GM21515 (cell line): ENCODE data around the gene TBC1D9.
A peak's percentile ranks its signal among the peaks of the same experiment; 100 is the strongest.

Experiments used
- ATAC-seq: cut with Tn5 transposase; IDR thresholded peaks from one replicate; pipeline ENCODE4 v1.9.1; 2021; ENCODE audit not compliant: unreplicated experiment

Gene TBC1D9

DNA sequence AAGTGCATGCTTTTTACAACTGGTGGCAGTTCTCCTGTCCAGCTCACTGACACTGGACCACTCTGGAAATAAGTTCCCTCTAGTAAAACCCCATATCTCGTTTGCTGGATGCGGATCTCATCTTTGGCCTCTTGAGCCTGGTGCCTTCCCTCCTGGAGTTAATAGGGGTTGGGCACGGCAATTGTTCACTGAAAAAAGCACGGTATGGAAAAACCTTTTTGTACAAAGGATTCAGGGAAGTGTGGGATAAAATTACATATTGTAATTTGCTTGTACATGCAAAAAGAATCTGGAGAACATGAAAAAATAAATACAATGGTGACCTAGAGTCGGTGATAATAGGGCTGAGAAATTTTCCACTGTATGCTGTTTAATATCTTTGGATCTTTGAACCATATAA is 30.6 kb downstream of the TBC1D9 start:
- no peak for ATAC-seq

DNA sequence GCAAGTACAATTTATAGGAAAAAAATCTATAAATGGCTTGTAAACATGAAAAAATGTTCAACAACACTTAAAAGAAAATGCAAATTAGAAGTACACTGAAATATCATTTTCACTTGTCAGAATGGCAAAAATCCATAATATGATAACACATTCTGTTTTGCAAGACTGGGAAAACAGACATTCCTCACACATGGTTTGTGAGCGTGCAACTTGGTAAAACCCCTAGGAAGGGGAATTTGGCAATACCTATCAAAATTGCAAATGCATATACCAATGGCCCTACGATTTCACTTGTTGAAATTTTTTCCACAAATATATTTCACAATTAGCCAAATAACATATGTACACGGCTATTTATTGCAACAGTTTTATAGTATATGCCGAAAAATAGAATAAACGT is 31.4 kb downstream of the TBC1D9 start:
- ATAC-seq = no peak

DNA sequence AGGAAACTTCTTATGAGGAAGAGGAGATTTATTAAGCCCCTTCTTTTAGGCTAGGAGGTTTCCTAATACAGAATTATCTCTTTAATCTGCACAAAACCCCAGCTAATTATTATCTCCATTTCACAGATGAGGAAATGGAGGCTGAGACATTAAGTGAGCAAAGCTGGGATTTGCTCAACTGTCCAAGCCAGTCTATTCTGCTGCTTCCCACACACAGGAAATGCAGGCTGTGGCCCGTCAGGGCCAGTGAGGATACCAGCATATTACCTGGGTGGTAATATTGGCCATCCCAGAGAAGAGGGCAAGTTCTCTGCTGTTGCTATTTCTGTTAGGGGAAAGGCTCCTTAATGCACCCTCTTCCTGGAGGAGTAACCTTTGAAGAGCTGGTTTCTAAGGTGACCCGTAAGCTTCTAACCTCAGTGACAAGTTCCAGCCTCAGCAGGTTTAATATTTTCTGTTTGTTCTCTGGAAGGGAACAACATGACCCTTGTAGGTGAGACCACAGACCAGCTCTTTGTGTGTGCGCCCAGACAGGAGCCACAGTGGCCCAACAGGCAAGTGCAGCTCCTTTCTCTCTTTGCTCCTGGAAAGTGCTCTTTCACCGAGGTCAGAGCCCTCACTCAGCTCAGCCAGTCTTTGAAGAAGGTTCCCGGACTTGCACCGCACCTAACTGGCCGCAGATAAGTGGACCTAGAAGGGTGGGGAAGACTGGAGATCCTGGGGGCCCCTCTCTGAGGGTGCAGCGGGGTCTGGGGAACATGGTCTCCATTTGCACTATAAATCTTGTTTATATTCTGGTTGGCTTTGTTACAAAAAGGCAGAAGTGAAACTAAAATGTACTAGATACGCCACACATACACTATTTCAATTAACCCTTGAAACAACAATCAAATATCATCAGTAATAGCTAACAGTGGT is 35.5 kb downstream of the TBC1D9 start:
- ATAC-seq = peak; percentile 63

DNA sequence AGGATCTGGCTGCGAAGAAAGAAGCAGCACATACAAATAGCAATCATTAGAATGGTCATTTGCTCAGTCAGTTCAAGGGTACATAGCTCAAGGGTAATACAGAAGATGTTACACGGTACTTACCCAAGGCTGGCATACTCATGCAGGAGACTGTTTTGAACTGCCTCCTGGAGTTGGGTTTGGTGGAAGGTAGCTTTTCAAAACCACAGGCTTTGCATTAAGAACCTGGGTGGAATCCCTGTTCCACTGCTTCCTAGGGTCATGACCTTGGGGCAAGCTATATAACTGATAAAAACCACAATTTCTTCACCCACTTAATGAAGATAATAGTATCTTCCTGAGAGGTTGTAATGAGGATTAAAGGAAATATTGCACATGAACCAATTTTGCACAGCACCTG is 36.5 kb downstream of the TBC1D9 start:
- ATAC-seq = peak; percentile 48

DNA sequence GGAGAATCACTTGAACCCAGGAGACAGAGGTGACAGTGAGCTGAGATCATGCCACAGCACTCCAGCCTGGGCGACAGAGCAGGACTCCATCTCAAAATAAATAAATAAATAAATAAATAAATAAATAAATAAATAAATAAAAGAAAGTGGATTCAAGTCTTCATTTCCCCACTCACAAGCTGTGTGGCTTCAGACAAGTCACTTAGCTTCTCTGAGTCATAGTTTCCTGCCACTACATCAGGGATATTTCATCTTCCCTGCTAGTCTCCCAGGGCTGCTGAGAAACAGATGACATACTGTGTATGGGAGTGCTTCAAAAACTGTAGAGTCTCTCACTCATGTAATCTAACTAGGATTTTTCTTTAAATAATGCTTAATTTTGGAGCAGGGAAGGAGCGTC is 37.2 kb downstream of the TBC1D9 start:
- no peak for ATAC-seq

DNA sequence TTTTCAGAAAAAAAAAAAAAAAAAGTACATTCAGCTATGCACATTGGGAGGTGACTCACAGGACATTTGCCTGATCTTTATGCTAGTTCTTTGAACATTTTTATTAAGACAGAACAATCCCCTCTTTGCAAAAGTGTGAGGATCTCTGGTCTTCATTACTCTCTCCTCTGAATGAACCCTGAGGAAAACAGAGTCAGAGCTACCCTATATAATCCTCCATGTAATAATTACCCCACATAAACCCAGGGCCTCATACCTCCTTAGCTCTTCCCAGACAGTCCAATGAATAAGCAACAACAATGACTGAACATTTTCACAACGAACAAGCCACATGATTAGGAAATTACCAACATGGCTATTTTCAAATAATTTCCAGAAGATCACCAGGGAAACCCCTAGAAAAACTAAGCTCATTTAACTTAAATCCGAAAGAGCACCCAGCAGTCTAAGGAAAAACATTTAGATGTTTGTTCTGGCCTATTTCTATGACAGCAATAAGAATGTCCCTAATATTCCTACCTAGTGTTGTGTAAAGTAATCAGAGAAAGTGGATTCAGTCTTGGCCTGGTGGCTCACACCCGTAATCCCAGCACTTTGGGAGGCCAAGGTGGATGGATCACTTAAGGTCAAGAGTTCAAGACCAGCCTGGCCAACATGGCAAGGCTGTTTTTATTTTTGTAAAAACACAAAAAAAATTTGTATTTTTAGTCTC is 37.8 kb downstream of the TBC1D9 start:
- no peak for ATAC-seq

DNA sequence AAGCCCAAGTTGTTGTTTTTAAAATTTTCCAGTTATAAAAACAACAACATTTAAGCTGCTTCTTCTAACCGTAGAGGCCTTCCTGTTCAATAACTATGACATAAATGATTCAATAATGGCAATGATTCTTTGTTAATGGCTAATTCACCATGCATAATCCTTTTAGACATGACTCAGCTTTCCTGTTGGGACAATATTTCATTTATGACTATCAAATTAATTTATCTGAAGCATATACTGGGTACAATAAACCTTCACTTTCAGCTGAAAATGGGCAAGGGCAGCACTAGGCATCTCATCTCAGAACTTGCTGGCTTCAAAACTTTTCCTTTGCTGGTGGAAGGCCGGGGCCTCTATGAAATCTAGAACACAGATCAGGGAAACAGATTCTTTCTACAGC is 38.9 kb downstream of the TBC1D9 start:
- ATAC-seq = no peak

DNA sequence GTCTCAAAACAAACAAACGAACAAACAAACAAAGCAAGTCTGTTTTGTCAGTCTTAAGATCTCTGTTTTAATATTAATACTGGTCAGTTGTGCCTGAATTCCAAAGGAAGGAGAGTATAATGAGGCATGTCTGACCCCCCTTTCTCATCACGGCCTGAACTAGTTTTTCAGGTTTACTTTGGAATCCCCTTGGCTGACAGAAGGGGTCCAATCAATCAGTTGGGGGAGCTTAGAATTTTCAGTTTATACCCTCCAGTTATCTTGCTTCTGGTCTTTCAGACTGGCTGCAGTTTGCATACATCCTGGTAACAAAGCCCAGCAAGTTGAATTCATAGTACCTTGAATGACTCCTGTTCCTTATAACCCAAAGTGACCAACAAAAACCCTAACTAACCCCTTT is 41.1 kb downstream of the TBC1D9 start:
- ATAC-seq = no peak

DNA sequence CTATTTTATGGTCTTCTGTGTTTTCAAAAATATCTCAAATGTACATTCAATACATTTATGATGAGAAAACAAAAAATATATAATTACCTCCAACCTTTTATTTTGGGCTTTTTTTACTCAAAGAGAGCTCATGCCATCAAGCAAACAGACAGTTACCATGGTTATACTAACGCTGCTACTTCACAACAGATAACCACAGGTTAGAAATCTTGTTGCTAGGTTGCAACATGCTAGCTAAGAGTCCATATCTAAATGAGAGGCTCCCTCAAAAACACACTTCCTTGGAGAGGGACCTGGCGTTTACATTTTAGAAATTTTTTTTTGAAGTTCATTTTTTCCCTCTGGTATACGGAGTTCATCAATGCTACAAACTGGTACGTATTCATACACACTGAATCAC is 44.3 kb downstream of the TBC1D9 start:
- no peak for ATAC-seq

DNA sequence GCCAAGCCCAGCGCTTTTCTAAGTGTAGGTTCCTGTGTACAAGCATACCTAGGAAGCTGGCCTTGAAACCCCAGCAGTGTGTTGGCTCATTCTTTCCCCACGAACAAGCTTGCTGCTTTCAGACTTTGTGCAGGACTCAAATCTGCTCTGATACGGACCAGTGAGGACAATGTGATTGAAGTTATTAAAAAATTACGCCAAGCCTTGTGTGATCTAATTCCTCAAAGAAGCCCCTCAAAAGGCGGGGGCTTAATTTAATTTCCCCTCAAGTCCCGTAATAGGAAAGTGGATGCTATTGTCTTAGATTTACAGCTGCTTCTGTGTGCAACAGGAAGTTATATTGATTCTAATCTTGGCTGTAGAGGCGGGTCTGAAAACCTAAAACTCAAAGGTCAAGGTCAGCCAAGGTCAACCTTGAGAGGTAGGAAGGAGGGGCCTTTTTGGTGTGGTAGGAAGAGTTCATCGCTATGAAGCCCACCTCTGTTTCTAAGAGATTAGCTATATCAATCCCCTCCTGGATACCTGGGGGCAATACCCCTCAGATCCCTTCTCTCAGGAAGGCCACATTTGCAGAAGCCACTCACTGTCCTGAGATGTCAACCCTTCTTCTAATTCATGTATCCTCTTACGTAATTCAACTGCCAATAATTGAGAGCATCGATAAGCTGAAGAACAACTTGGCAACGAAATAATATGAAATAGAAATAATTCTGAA is 45.1 kb downstream of the TBC1D9 start:
- no peak for ATAC-seq

DNA sequence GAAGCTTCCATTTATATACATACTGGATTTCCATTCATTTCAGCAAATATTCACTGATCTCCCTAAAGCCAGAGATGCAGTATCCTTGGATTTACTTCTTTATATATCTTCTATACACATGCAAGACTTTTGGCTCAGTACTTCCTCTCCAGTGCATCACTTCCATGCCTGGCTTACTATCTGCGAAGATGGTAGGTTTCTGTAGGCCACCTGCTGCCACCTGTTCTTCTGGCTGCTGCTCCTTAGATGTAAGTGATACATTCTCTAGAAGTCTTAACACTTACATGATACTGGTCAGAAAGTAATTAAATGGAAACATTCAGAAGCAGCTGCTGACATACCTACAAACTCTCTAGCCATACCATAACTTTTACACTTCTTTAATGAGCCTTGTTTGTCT is 48.9 kb downstream of the TBC1D9 start:
- no peak for ATAC-seq

DNA sequence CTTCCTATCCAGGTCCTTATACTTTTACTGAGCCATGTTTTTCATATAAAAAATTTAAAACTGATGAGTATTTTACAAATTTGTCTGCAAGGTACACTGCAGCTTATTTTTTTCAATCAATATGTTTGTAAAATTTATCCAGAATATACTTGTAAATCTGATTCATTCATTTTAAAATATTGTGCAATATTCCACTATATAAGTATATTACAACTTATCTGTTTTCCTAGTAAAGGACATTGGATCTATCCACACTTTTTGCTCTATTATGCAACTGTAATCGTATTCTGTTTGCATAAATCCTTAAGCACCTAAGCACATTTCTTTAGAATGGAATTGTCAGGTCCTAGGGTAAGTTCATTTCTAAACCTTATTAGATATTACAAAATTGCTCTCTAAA is 49.5 kb downstream of the TBC1D9 start:
- ATAC-seq = no peak

DNA sequence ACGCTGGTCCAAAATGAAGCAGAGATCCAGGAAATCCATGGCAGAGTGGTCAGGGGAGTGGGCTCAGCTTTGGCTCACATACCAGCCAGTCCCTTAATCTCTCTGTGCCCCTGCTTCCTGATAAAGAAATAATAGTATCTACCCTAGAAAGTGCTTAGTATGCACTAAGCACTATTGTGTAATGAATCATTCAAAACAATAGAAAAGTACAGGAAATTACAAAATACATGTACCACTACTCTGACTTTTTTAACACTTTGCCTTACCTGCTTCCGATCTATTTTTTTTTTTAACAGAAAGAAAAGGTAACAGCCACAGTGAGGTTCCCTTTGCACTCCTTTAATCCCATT is 49.9 kb downstream of the TBC1D9 start:
- ATAC-seq = no peak

DNA sequence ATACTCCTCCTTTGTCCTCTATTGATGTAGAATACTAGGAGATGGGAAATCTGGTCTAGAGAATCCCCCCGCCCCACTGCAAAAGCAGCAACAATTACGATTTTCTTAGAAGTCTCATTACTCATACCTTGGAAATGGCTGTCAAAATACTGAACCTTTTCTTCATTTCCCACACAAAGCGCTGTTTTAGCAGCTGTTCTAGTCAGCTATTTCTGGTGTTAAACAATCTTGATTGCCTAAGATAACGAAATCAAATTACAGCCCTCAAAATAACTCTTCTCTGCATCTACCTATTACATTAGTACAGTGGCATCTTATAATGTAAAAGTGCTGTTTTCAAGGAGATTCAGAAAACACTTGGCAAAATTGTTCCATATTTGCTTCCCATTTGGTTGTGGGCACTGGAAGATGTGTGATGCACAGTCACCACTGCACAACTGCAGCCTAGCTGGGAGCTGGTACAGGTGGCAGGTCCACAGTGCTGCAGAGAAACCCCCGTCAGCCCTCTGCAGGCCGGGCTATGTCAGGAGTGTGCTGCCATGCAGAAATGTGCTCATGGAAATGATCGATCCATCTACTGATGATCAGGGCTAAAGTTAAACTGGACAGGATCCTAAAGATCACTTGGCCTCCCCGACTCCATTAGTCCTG is 50.4 kb downstream of the TBC1D9 start:
- no peak for ATAC-seq

DNA sequence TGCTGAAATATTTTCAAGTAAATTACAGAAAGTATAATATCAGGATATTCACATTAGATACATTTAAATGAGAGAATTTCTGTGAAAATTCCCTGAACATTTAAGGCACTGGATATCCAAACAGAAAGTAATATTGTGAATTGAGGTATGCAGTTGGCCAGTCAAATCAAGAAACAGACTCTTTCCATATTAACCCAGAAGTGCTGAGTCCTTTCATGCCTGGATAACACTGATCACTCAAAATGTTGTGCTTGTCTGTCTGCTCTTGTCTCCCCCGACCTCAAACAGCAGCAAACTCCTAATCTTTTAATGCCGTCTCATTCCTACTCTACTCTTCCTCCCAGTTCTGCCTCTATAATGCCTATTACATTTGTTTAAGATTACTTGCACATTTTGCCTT is 51.2 kb downstream of the TBC1D9 start:
- ATAC-seq = no peak

DNA sequence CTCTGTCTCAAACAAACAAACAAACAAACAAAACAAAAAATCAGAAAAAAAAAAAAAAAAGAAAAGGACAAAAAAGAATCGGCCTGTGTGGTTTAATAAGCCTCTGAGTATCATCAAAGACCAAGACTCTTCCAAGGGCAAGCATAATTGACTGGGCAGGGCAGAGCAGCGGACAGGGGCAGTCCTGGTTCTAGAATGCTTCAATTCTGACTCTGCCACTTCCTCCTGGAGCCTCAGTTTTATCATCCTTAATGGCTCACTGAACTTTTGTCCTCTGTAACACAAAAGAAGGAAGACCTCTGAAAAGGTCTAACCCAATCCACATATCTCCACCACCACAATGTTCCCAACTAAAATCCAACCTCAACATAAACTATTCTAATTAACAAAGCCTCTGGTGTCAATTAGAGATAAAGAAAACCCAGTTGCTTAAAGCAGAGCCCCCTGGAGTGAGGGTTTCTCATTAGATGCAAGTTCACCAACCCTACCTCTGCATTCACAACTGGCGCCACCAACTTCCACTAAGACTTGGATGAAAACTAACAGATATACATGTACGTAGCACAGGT is 51.7 kb downstream of the TBC1D9 start:
- no peak for ATAC-seq

DNA sequence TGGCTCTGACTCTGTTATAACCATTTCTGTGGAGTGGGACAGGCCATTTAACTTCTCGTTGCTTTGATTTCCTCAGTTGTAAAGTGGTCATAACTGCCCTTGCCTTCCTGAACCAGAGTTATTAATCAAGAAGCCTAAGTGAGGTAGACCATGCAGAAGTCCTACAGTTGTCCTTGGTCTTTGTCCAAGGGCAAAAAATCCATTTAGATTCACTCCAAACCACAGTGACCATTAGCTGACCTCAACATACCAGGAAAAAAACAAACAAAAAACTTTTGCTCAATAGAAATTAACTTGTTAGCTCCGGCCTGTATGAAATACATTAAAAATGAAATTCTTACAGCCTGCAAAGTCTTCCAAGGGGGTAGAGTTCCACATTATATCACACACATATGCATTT is 52.7 kb downstream of the TBC1D9 start:
- ATAC-seq = no peak

DNA sequence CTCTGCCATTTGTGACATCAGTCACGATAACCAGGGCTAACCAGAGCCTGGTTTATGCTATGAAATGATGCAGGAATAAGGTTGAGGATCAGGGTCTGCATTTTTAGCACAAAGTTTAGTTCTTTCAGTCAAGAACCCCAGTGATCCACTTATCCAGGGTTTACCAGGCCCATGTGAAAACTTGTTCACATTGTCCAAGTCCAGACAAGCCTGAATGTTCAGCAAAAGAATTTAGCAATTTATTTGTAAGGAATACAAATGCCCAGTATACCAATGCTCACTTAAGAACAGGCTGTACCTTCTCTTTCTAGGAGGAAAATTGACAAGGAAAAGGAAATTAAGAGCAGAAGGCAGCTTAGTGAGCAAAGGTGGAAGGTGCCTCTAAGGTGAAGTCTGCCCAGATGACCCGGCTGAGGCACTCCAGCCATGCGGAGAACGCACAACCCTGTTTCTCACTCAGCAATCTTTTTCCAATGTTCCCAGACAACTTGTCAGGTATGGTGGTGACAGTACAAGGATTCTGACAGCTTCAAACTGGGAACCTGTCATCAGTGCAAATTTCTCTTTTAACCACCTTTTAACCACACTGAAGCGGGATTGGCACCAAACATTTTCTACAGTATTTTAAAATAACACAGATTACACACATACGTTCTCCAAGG is 54.0 kb downstream of the TBC1D9 start:
- ATAC-seq = no peak

DNA sequence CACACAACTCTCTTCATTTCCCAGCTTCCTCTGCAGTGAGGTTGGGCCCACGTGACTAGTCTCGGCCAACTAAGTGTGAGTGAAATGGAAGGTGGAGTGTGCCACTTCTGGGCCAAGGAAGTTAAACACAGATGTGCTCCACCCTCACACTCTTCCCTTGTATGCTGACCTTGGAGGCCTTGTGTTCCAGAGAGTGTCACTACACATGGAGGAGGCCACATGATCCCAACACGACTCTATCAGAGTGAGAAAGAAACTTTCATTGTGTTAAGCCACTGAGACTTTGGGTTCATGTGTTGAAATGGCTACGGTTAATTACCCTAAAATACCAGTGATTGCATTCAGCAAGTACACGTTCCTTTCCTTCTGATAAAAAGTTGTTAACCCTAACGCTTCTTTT is 55.1 kb downstream of the TBC1D9 start:
- ATAC-seq = no peak

DNA sequence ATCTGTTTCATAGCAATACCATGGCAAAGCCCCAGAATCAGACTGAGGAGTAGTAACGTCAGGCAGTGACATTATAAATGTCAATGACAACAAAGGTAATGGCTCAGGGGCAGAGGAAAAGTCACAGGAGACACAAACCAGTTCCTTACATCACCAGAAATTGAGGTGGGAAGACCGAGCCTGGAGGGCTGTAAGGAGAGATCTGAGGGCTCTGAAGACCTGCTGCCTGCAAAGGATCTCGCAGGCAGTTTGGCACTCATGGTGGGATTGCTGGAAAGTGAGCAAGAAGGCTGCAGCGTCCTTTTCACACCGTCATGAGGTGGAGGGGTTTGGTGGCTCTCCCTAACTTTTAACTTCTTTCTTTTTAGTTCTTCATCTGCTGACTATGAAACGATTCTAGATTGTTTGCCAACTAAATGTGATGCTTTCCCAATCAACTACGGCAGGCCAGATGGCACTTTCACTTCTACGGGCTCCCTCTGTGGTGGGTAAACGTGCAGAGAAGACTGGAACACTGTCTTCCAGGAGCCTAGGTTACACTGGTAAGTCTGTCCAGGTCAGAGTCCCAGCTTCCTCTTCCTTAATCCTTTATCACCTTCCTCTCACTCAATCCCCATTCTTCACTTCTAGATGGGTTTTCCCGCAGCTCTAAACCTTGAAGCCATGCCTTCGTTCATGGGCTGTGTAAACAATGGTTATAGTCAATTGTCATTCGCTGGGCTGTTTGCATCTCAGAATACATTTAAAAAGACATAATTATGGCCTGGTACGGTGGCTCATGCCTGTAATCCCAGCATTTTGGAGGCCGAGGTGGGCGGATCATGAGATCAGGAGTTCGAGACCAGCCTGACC is 58.2 kb downstream of the TBC1D9 start:
- ATAC-seq = no peak
